Pancreas (tissue), 10 donors: ENCODE results near the gene NEK10. TPM values are rescaled to one million over a fixed set of nuclear protein-coding genes. Genes with fewer than 3 reads are reported as not detected.
A peak's percentile ranks its signal among the peaks of the same experiment; 100 is the strongest.

ENCODE experiments used
- ATAC-seq, 4 donors: fragments of 200-7000 bp; cut with Tn5 transposase; one replicate each; pipeline versions ENCODE4 v1.8.0 to v1.9.1; 2020; ENCODE audit warnings: mild to moderate bottlenecking in 4 of 4, moderate library complexity in 4 of 4
- DNase-seq, 6 donors: peaks; one replicate each; pipeline ENCODE4 v3.0.0-alpha.2; 2020
- FAIRE-seq: peaks from 2 replicates; lab custom pipeline; 2012; peaks lifted over from hg19 to GRCh38; lab: Jason Lieb, UNC
- H3K27ac ChIP-seq, 4 donors: fragments of 200-600 bp; sonication (generic); 1 replicate in 3 of 4; 2 replicates in 1 of 4; pipeline versions ENCODE4 v1.5.0 to v1.8.0; 2020
- H3K27me3 ChIP-seq, 4 donors: fragments of 200-600 bp; one replicate each; pipeline ENCODE4 v1.8.0; 2021
- H3K36me3 ChIP-seq, 3 donors: fragments of 200-600 bp; sonication (generic) in 1 of 3; one replicate each; pipeline versions ENCODE4 v1.5.0 to v1.8.0; 2020 to 2021
- H3K4me1 ChIP-seq, 3 donors: fragments of 200-600 bp; one replicate each; pipeline ENCODE4 v1.8.0; 2021
- H3K4me3 ChIP-seq, 4 donors: fragments of 200-600 bp; sonication (generic) in 2 of 4; one replicate each; pipeline versions ENCODE4 v1.5.0 to v1.8.0; 2020 to 2021
- H3K9me3 ChIP-seq, 4 donors: fragments of 200-600 bp; one replicate each; pipeline ENCODE4 v1.8.0; 2021
- CTCF ChIP-seq, 4 donors: fragments of 200-600 bp; sonication (generic) in 3 of 4; IDR thresholded peaks; one replicate each; pipeline versions ENCODE4 v1.5.0 to v1.8.0; 2021; ENCODE audit warnings: antibody characterized with exemption in 4 of 4
- WGBS, 2 donors: extraction: QIAGEN DNeasy Blood & Tissue Kit; methylation state at CpG; one replicate each; pipeline ENCODE4 v1.1.7; 2013; 5-methylcytosine and 5-hydroxymethylcytosine counted together
- intact Hi-C, 3 donors: fragments of 100-400 bp; cut with DNase I; formaldehyde crosslinking; loops; one replicate each; pipeline versions ENCODE4 v1.11.1 to v1.14.2; 2022
- polyA plus RNA-seq, 2 donors: library from polyadenylated mRNA; stranded (reverse); fragments of 200-250 nt; gene quantifications; one replicate each; pipeline ENCODE4 v1.2.3, GENCODE V29; 2013
- total RNA-seq, 6 donors: library from RNA; stranded (reverse); fragmentation: NEBNext Ultra II Directional in 4 of 6; extraction: Animal tissue kit (Norgen Biotek cat#: 25700) in 4 of 6; gene quantifications; one replicate each; pipeline versions ENCODE4 v1.2.1 to v1.2.4, GENCODE V29; 2021 to 2023
- donor health status: healthy with polysubstance abuse.
- donor health status: DM: no; HTN: no; CAD: no; lungs with moderate emphysema.
- donor health status: DM: no; HTN: no; CAD: no.
- donor health status: control.
- donor health status: control.
- donor health status: Bipolar disorder and iron deficiency.
- donor health status: DM: yes; HTN: yes; CAD: no.
- donor health status: DM: no; HTN: no; CAD: no.
- donor health status: DM: no; HTN: no; CAD: no.
- donor health status: DM: yes; HTN: yes; CAD: no.

NEK10 gene
- total and polyA plus RNA-seq, 8 donors: 0.24 to 0.90 (median 0.37) TPM

DNA sequence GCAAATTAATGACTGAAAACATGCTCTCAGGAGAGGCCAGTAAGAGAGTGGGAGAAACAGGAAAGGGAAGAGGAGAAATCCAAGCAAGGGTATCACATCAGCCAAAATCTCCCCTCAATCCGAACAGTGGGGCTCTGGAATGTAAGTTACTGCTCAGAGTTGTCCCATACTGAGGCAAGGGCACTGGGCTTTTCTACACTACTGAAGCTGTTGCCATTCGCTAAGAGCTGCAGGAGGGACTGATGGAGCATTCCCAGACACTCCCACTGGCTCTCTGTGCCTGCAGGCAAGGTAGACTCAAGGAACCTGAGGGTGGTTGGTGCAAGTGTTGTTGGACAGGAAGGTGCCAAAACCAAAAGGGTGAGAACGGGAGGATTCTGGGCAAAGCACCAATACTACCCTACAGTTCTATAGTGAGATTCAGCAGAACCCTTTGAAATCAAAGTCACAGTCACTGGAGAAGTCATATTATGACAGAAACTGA, 46.1 kb downstream of the NEK10 start:
- Histone ChIP-seq H3K4me1 (no peaks in the 10 kb centered on the region), H3K9me3 (no peaks in the 10 kb centered on the region), H3K4me3 (no peak overlapping the region), H3K36me3 (no peaks in the 10 kb centered on the region), H3K27me3 (no peaks in the 10 kb centered on the region), H3K27ac (no peak overlapping the region)
- no peak for TF ChIP-seq CTCF (IDR thresholded peaks at IDR 0.05)
- no peak for DNase-seq
- intact Hi-C loops: loop anchor here in 1 of 3 donors (10.0 kb wide), 1 partner anchor 342 kb away; no protein-coding TSS in a partner anchor
- WGBS, 2 donors: 63 to 83% methylated on average over 3 of the region's 3 CpGs
- ATAC-seq: no peak
- no peak for FAIRE-seq

DNA sequence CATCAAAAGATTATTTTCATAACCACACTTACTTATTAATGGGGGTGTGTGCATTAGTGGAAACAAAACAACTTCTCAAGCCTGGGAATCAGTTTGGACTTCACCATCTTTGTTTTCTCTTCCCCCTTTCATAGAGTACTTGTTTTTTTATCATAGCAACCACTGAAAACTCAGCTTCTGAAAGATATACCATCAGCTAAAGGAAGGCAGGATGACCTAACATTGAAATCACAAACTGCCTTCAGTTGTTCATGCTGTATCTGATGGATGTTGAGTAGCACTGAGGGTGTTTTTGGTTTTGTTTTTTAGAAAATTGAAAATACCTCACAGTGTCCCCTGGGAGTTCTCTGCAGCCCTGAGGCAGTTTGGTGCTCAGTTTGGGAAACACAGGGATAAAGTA, 46.5 kb downstream of the NEK10 start:
- Histone ChIP-seq H3K27me3 (no peaks in the 10 kb centered on the region), H3K27ac (no peak overlapping the region), H3K36me3 (no peaks in the 10 kb centered on the region), H3K4me3 (no peak overlapping the region), H3K9me3 (no peaks in the 10 kb centered on the region), H3K4me1 (no peaks in the 10 kb centered on the region)
- ATAC-seq (no peak), FAIRE-seq (no peak), DNase-seq (no peak)
- intact Hi-C loops: loop anchor here in 1 of 3 donors (10.0 kb wide), 1 partner anchor 342 kb away; no protein-coding TSS in a partner anchor
- TF ChIP-seq CTCF (IDR thresholded peaks at IDR 0.05): no peak

DNA sequence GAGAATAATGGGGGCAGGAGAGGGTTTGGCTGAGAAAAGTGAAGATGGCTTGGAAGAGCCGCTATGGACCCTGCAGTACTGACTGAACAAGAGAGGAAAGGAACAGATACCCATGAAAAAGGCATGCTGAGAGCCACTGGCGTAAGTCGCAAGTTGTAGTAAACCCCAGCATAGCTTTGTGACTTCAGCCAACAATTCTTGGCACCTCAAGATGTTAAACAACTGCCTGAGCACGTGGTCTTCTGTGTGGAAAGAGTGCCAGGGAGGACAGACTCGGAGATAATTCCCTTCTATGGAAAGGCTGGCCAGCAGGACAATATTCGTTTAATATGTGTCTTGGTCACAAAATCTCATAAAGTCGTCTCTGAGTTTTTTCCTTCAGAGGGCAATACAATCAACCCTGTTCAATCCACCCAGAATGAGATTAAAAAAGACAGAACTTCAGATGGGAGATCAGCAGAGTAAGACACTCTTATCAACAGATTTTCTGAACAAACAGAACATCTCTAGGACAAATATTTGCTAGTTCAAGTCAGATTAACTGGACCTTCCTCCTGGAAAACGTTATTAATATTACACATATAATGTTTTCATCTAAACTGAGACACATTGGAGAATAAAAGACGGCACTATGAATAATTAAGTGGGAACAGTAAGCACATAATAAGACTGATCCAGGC, 49.2 kb downstream of the NEK10 start:
- ATAC-seq (peak; percentile 53 to 83 (median 76)), FAIRE-seq (peak; percentile 9), DNase-seq (peak in 1 of 6 donors; percentile 24)
- TF ChIP-seq CTCF (IDR thresholded peaks at IDR 0.05): no peak
- no peaks in the 10 kb centered on the region for H3K36me3 ChIP-seq
- no peak overlapping the region for H3K27ac ChIP-seq
- no peaks in the 10 kb centered on the region for H3K27me3 ChIP-seq
- H3K9me3 ChIP-seq: no peaks in the 10 kb centered on the region
- intact Hi-C loops: loop anchor here in 1 of 3 donors (10.0 kb wide), 3 partner anchors 145 to 365 kb away; no protein-coding TSS in a partner anchor
- H3K4me3 ChIP-seq: no peak overlapping the region
- H3K4me1 ChIP-seq: no peaks in the 10 kb centered on the region
- WGBS, 2 donors: 46 to 48% methylated on average over 9 of the region's 9 CpGs

- DNase-seq (no peak), ATAC-seq (no peak), FAIRE-seq (no peak)
- Histone ChIP-seq H3K4me1 (no peaks in the 10 kb centered on the region), H3K36me3 (no peaks in the 10 kb centered on the region), H3K27me3 (no peaks in the 10 kb centered on the region), H3K9me3 (no peaks in the 10 kb centered on the region), H3K27ac (no peak overlapping the region), H3K4me3 (no peak overlapping the region)
- TF ChIP-seq CTCF (IDR thresholded peaks at IDR 0.05): no peak
- WGBS, 2 donors: 94 to 98% methylated on average over 2 of the region's 2 CpGs
- intact Hi-C loops: loop anchor here in 1 of 3 donors (10.0 kb wide), 2 partner anchors 145 to 365 kb away; no protein-coding TSS in a partner anchor
Measured at GRCh38 chr3:27319304-27319703, 49.9 kb downstream of the NEK10 start.

GRCh38 chr3:27317096-27317495, 52.1 kb downstream of the NEK10 start:
- Histone ChIP-seq H3K27me3 (no peaks in the 10 kb centered on the region), H3K4me1 (no peaks in the 10 kb centered on the region), H3K4me3 (no peak overlapping the region), H3K27ac (no peak overlapping the region), H3K9me3 (no peaks in the 10 kb centered on the region), H3K36me3 (no peaks in the 10 kb centered on the region)
- FAIRE-seq (no peak), ATAC-seq (no peak), DNase-seq (no peak)
- WGBS, 2 donors: 71 to 74% methylated on average over 1 of the region's 1 CpG
- intact Hi-C loops: loop anchor here in 1 of 3 donors (10.0 kb wide), 2 partner anchors 148 to 368 kb away; no protein-coding TSS in a partner anchor
- no peak for TF ChIP-seq CTCF (IDR thresholded peaks at IDR 0.05)
